ENCODE measurements around the gene FRYL.
"Not testable (repeated sequence)": the region's sequence is repeated elsewhere in the genome, so short reads cannot be mapped to it uniquely, and the experiment has no call there.

FRYL gene

DNA sequence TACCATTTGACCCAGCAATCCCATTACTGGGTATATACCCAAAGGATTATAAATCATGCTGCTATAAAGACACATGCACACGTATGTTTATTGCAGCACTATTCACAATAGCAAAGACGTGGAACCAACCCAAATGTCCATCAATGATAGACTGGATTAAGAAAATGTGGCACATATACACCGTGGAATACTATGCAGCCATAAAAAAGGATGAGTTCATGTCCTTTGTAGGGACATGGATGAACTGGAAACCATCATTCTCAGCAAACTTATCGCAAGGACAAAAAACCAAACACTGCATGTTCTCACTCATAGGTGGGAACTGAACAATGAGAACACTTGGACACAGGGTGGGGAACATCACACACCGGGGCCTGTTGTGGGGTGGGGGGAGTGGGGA is 34.9 kb downstream of the FRYL start:
- DNase-seq, result not testable (repeated sequence)

DNA sequence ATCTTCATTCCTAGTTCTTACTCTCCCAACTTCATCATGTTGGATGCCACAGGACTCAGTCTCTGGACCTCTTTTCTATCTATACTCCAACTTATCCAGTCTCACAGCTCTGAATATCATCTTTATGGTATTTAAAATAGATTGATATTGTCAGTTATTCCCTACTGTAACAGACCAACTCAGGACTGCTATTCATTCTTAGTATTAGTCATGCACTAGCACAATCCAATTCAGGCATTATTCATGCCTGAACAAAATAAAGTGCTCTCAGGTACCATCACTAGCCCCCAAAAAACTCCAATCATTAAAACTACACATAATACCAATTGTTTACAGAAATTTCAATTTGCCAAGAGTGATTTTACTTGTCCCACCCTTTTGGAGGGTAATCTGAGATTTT is 37.7 kb downstream of the FRYL start:
- no peak for DNase-seq

DNA sequence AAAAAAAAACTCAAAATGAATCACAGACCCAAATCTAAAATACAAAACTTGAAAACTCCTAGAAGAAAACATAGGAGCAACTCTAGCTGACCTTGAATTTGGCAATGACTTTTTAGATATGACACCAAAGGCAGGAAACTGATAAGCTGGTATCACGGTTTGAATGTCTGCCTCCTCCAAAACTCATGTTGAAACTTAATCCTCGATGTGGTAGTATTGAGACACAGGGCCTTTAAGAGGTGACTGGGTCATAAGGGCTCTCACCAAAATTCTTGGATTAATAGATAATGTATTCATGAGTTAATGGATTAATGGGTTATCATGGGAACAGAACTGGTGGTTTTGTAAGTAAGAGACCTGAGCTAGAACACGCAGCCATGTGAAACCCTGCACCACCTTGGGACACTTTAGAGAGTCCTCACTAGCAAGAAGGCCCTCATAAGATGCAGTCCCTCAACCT is 40.5 kb downstream of the FRYL start:
- no peak for DNase-seq

DNA sequence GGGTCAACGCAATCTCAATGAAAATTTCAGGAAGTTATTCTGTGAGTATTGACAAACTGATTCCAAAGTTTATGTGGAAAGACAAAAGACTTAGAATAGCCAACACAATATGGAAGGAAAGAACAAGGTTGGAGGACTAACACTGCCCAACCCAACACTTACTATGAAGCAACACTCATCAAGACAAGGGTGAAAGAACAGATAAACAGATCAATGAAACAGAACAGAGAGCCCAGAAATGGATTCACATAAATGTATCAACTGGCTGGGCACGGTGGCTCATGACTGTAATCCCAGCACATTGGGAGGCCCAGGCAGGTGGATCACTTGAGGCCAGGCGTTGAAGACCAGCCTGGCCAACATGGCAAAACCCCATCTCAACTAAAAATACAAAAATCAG is 41.2 kb downstream of the FRYL start:
- DNase-seq, result no peak

DNA sequence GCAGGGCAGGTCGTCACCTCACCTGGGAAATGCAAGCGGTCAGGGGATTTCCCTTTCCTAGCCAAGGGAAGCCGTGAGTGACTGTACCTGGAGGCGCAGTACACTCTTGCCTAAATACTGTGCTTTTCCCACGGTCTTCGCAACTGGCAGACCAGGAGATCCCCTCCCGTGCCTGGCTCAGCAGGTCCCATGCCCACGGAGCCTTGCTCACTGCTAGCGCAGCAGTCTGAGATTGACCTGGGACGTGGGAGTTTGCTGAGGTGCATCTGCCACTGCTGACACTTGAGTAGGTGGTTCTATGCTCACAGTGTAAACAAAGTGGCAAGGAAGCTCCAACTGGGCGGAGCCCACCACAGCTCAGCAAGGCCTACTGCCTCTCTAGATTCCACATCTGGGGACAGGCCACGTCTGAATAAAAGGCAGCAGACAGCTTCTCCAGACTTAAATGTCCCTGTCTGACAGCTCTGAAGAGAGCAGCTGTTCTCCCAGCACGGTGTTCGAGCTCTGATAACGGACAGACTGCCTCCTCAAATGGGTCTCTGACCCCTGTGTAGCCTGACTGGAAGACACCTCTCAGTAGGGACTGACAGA is 51.1 kb downstream of the FRYL start:
- peak; percentile 50 to 59 for DNase-seq

DNA sequence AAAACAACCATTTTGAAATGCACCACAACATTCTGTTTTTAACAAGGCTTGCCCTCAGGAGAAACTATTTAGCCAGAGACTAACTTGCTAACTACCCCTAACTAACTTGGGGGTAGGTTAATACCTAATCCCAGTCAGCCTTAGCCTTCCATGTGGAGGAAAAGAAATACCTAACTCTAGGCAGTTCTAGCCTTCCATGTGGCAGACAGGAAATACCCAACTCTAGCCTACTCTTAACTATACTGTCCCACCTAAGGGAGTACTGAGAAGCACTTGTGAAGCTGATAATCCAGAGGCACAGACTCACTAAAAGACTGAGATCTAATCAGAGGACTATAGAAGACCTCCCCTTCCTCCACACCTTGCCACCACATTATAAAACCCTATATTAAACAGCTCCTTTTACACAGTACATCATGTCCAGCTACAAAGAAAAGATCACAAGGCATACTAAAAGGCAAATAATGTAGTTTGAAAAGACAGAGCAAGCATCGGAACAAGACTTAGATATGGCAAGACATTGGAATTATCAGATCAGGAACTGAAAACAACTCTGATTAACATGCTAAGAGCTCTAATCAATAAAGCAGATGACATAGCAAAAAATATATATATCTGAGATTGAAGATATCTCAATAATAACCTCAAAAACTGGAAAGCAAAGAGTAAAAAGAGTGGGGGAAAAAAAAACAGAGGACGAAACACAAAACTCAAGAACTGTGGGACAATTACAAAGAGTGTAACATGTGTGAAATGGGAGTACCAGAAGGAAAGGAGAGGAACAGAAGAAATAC is 52.2 kb downstream of the FRYL start:
- DNase-seq, result no peak

DNA sequence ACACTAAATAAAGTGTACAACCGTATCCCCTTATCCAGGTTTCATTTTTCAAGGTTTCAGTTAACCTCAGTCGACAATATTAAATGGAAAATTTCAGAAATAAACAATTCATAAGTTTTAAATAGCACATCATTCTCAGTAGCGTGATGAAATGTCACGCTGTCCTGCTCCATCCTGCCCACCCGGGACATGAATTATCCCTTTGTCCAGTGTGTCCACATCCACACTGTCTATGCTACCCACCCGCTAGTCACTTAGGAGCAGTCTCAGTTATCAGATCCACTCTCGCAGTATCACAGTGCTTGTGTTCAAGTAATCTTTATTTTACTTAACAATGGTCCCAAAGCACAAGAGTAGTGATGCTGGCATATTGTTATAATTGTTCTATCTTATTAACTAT is 54.7 kb downstream of the FRYL start:
- DNase-seq, result no peak

DNA sequence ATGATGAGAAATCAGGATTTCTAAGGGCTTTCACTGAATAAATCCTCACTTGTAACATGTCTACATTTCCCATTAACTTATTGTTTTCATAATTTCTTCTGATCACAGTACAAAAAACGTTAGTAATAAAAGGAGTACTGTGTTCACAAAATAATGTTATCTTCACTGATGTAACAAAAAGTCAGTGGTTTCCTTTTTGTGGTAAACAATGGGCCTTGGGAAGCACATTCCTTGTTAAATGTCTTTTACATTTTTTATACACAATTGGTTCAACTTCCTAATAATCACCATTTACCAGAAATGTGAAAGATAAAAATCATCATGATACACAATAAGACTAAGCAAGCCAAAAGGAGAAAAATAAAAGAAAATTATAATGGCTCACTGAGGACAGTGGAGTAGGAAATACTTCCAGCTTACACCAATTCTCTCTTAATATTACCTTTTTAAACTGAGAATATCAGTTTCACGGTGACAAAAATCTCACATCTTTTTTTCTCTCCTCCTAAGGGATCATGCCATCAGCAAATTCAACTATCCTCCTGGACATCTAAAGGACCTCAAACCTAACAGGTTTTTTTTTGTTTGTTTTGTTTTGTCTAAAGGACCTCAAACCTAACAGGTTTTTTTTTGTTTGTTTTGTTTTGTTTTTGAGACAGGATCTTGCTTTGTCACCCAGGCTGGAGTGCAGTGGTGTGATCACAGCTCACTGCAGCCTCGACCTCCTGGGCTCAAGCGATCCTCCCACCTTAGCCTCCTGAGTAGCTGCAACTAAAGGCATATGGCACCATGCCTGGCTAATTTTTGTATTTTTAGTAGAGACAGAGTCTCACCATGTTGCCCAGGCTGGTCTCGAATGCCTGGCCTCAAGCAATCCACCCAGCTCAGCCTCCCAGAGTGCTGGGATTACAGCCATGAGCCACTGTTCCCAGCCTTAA is 57.3 kb downstream of the FRYL start:
- no peak for DNase-seq

DNA sequence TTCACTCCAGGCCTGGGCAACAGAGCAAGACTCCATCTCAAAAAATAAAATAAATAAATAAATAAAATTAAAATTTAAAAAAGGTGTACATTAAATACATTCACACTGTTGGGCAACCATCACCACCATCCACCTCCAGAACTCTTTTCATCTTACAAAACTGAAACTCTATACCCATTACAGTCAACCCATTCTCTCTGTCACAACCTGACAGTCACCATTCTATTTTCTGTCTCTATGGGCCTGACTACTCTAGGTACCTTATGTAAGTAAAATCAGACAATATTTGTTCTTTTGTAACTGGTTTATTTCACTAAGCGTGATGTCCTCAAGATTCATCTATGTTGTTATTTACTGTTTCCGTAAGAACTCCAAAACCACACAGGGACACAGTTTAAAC is 59.6 kb downstream of the FRYL start:
- no peak for DNase-seq

DNA sequence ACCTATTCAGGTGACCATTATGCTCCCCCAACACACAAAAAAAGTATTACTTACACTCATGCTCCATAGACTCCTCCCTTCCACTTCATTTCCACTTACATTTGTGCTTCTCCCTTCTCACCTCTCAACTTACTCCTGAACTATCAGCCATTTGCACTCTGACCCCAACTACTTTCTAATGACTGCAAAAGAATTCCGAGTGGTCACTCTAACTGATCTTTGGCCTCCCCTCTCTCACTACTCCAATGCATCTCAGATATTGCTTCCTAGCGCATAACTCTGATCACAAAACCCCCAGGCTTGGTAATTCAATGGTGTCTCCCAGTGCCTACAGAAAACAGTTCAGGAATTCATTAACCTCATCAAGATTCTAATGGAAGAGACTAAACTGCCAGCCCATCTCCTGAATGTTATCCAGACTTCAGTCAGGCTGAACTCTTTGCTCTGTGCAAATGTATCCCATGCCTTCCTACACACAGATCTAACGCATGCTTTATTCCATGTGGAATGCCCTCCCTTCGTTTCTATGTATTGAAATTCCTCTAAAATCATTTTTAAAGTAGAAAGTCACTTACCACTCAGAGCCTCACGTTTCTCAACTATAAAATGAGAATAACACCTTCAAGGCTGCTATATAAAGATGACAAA is 61.1 kb downstream of the FRYL start:
- DNase-seq, result no peak

DNA sequence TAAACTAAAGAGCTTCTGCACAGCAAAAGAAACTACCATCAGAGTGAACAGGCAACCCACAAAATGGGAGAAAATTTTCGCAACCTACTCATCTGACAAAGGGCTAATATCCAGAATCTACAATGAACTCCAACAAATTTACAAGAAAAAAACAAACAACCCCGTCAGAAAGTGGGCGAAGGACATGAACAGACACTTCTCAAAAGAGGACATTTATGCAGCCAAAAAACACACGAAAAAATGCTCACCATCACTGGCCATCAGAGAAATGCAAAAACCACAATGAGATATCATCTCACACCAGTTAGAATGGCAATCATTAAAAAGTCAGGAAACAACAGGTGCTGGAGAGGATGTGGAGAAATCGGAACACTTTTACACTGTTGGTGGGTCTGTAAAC is 63.8 kb downstream of the FRYL start:
- not testable (repeated sequence) for DNase-seq

DNA sequence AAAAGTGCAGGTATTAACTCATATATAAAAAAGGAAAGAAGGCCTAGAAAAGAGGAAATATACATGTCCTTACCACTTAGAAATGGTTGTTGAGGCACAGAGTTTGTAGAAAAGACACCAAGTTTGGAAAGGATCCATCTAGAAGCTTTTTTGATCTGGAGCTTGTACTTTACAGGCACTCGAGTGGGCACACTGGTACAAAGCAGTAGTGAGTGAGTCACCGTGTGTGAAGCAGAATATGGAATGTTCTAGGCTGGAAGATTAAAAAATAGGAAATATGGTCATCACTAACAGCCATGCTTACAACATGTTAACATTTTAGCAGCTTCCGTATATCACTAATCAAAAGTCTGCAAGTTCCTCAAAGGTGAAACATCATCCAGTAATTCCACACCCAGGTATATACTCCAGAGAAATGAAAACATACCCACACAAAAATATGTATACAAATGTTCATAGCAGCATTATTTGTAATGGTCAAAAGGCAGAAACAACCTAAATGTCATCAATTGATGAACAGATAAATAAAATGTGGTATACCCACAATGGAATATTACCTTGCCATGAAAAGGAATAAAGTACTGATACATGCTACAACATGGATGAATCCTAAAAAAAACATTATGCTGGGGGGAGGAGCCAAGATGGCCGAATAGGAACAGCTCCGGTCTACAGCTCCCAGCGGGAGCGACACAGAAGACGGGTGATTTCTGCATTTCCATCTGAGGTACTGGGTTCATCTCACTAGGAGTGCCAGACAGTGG is 69.5 kb downstream of the FRYL start:
- DNase-seq, result no peak

DNA sequence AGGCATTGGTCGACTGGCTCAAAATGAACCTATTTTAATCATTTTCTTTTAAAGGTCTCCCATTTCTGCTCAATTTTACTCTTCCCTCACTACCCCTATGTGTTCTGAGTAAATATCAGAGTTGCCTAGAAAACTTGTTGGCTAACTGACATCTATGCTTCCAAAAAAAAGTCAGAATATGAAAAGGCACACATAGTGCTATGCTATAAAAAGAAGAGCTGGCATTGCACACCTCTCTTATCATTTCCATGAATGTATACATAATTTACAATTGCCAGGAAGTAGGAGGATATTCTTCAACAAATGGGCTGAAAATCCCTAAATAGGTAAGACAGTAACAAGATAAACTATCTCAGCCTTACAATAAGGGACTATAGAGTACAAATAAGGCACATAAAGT is 70.2 kb downstream of the FRYL start:
- DNase-seq, result no peak

DNA sequence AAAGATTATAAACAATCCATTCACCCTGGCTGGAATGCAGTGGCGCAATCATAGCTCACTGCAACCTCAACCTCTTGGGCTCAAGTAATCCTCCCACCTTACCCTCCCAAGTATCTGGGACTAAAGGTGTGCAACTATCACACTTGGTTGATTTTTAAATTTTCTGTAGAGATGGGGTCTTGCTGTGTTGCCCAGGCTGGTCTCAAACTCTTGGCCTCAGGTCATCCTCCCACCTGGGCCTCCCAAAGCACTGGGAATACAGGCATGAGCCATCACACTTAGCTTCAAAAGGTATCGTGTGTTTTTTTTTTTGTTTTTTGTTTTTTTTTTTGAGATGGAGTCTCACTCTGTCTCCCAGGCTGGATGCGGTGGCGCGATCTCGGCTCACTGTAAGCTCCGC is 71.5 kb downstream of the FRYL start:
- no peak for DNase-seq

DNA sequence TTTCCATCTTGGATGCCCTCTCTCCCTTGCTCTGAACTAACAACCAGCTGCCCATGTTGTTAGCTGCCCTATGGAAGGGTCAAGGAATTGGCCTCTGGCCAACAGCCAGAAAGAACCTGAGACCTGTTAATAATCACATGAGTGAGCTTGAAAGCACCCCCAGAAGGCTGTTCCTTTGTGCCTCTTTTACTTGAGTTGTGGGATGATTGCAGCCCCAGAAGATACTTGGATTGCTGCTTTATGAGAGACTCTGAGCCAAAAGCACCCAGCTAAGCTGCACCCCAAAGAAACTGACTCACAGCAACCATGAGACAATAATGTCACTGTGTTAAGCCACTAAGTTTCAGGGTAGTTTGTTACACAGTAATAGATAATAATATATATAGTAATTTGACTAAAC is 73.3 kb downstream of the FRYL start:
- no peak for DNase-seq

DNA sequence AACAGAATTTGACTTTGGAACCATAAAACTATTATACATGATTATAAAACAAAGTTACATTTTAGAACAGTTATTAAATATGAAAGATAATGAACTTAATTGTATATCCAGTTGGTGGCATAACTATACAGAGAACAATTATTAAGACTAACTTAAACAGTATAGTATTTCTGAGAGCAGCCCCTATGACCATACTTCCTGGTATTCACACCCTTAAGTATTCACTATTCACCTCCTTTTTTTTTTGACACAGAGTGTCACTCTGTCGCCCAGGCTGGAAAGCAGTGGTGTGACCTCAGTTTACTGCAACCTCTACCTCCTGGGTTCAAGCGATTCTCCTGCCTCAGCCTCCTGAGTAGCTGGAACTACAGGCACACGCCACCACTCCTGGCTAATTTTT is 74.5 kb downstream of the FRYL start:
- no peak for DNase-seq

DNA sequence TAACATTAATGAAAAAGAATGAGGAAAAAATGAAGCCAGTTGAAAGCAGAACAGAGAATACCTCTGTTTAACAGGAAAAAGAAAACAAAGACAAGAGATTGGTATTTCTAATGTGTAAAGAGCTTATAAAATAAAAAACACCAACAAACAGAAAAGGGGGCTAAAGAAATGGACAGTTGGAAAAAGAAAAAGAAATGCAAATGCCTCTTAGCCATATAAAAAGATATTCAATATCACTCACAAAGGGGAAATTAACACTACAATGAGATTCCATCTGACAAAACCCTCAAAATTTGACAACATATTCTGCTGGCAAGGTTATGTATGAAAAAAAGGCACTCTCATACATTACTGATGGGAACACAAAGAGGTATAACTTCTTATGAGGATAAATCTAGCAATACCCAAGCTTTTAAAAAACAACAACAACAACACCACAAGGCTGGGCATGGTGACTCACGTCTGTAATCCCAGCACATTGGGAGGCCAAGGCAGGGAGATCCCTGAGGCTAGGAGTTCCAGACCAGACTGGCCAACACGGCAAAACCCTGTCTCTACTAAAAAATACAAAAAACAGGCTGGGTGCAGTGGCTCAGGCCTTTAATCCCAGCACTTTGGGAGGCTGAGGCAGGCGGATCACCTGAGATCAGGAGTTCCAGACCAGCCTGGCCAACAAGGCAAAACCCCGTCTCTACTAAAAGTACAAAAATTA is 75.8 kb downstream of the FRYL start:
- DNase-seq, result no peak

DNA sequence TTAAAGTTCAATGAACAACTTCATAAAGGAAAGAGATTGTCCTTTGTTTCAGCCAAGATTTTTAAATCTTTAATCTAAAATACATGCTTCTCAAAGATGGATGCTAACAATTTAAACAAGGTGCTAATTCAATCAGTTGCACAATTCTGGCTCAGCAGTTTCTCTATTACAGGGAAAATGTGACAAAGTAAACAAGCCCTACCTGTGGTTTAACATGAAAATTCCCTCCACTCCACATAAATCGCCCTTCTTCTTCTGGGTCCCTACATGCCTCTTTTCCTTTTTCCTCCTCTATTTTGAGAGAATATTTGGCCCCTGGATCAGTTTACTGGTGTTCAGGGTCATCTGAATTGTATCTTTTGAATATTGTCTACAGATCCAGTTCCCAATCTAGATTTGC is 80.6 kb downstream of the FRYL start:
- DNase-seq, result no peak

DNA sequence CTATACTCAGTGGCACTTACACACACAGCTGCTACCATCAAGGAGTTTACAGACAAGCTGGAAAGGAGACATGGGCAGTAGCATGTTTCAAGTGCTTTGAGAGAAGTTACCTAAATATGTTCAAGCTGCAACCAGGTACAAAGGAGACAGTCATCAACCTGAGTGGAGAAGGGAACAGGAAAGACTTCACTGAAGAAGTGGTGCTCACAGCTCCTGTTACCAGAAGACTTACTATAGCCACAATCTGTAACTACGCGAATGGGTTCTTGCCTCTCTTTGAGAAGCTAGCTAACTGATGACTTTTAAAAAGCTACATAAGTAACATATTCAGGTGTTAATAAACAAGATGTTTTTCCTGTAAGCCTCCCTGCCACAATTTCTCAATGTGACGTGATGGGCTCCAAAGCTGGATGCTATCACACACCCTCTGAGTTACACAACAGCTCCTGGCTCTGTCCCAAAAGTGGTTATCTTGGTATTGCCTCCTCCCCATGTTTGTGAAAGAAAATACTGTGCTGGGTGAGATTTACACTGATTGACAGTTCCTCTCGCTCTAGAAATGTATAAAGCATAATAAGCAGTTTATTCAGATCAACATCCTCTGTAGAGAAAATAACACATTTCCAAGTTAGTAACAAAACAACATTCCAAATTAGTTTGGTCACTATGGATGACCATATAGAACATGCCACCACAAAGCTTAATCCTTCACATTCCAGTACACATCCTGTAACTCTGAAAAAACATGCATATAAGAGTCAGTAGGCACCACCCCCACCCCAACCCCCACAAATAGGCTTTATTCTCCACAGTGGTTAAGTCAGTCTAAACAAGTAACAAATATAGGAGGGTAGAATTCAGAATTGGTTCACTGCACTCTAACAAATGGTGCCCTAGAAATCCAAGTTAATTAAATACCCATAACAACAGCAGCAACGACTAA is 81.8 kb downstream of the FRYL start:
- no peak for DNase-seq

DNA sequence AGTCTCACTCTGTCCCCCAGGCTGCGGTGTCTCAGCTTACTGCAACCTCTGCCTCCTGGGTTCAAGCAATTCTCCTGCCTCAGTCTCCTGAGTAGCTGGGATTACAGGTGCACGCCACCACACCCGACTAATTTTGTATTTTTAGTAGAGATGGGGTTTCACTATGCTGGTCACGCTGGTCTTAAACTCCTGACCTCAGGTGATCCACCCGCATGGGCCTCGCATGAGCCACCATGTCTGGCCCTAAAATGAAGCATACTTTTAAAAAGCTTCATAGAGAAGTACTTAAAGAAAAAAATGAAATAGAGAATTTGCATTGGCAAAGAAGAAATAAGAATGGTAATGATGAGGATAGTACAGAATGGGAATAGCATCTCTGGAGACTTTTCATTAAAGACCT is 82.6 kb downstream of the FRYL start:
- not testable (repeated sequence) for DNase-seq
